Measurements from ENCODE around the gene TRIM56. TPM values are rescaled to one million over a fixed set of nuclear protein-coding genes. Genes with fewer than 3 reads are reported as not detected.
"Not testable (repeated sequence)": the region's sequence is repeated elsewhere in the genome, so short reads cannot be mapped to it uniquely, and the experiment has no call there.

TRIM56 gene
- total RNA-seq, 1 donor from 2014 or later = 1.4 TPM

DNA sequence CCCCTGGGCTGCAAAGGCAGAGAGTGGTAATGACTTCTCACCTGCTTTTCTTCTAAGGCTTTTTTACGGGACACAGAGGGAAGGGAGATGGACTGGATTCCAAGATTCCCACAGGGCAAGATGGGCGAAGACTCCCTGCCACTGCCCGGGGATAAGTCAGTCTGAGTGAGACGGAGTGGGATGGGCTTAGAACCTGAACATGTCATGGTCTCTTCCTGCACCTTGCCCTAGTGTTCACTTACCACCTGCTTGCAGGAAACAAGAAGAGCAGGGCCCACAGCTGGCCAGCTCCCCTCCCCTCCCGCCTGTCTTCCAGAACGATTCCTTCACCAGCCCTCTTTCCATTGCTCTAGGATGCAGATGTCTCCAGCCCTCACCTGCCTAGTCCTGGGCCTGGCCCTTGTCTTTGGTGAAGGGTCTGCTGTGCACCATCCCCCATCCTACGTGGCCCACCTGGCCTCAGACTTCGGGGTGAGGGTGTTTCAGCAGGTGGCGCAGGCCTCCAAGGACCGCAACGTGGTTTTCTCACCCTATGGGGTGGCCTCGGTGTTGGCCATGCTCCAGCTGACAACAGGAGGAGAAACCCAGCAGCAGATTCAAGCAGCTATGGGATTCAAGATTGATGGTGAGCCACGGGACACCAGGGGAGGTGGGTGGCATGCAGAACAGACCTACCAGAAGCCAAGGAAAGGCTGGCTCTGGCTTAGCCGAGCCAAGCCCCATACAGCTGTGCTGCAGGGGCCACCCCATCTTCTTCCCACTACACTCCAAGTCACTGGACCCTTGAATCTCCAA, 43.0 kb downstream of the TRIM56 start:
- peaks cover 15% of the 10 kb centered on the region for H3K4me1 ChIP-seq
- no peaks in the 10 kb centered on the region for H3K9me3 ChIP-seq (ENCODE audit: low read depth)
- H3K27ac Mint-ChIP-seq = no peak overlapping the region
- H3K36me3 ChIP-seq = no peaks in the 10 kb centered on the region
- no peaks in the 10 kb centered on the region for H4K20me1 ChIP-seq (ENCODE audit: low read depth)
- H3K36me3 Mint-ChIP-seq = peaks cover 2% of the 10 kb centered on the region
- H3K4me3 Mint-ChIP-seq = peak overlapping the region; percentile 18
- H3K27ac ChIP-seq = no peak overlapping the region
- peaks cover 14% of the 10 kb centered on the region for H3K27me3 Mint-ChIP-seq (ENCODE audit: insufficient read depth, low read depth)
- H3K4me1 Mint-ChIP-seq = peaks cover 30% of the 10 kb centered on the region
- H3K9me3 Mint-ChIP-seq = peaks cover 10% of the 10 kb centered on the region
- no peak overlapping the region for H3K4me3 ChIP-seq
- no peak for DNase-seq (ENCODE audit: low spot score)
- H3F3A ChIP-seq (ENCODE audit: low read depth) = peaks cover 13% of the 10 kb centered on the region
- TF ChIP-seq, protein P1, sequence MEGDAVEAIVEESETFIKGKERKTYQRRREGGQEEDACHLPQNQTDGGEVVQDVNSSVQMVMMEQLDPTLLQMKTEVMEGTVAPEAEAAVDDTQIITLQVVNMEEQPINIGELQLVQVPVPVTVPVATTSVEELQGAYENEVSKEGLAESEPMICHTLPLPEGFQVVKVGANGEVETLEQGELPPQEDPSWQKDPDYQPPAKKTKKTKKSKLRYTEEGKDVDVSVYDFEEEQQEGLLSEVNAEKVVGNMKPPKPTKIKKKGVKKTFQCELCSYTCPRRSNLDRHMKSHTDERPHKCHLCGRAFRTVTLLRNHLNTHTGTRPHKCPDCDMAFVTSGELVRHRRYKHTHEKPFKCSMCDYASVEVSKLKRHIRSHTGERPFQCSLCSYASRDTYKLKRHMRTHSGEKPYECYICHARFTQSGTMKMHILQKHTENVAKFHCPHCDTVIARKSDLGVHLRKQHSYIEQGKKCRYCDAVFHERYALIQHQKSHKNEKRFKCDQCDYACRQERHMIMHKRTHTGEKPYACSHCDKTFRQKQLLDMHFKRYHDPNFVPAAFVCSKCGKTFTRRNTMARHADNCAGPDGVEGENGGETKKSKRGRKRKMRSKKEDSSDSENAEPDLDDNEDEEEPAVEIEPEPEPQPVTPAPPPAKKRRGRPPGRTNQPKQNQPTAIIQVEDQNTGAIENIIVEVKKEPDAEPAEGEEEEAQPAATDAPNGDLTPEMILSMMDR (IDR thresholded peaks at IDR 0.05) = no peak
- TF ChIP-seq EZH2 (IDR thresholded peaks at IDR 0.05) (no peak), EZH2phosphoT487 (IDR thresholded peaks at IDR 0.05) (no peak)
- H3K27me3 ChIP-seq = no peaks in the 10 kb centered on the region
- no peak overlapping the region for H3K9ac ChIP-seq
- H3K4me2 ChIP-seq = no peak overlapping the region
- no peaks in the 10 kb centered on the region for H3K79me2 ChIP-seq (ENCODE audit: low read depth)
- no peak overlapping the region for H2AFZ ChIP-seq (replicated peaks)

DNA sequence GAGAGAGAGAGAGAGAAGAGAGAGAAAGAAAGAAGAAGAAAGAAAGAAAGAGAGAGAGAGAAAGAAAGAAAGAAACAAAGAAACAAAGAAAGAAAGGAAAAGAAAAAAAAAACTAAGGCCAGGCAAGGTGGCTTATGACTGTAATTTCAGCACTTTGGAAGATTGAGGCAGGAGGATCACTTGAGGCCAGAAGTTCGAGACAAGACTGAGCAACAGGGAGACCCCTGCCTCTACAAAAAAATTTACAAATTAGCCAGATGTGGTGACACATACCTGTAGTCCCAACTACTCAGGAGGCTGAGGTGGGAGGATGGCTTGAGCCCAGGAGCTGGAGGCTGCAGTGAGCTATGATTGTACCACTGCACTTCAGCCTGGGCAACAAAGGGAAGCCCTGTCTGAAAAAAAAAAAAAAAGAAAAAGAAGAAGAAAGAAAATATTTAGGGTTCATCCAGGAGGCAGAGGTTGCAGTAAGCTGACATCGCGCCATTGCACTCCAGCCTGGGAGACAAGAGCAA, 44.4 kb downstream of the TRIM56 start:
- H3K4me2 ChIP-seq = no peak overlapping the region
- H3F3A ChIP-seq (ENCODE audit: low read depth) = peaks cover 23% of the 10 kb centered on the region
- Mint-ChIP-seq H3K9me3 (peaks cover 10% of the 10 kb centered on the region), H3K4me1 (peaks cover 40% of the 10 kb centered on the region), H3K27ac (no peak overlapping the region), H3K27me3 (ENCODE audit: insufficient read depth, low read depth) (peaks cover 16% of the 10 kb centered on the region), H3K4me3 (no peak overlapping the region), H3K36me3 (peaks cover 2% of the 10 kb centered on the region)
- H3K79me2 ChIP-seq (ENCODE audit: low read depth) = no peaks in the 10 kb centered on the region
- no peak for DNase-seq (ENCODE audit: low spot score)
- H3K27ac ChIP-seq = no peak overlapping the region
- H4K20me1 ChIP-seq (ENCODE audit: low read depth) = no peaks in the 10 kb centered on the region
- no peaks in the 10 kb centered on the region for H3K27me3 ChIP-seq
- no peak overlapping the region for H3K4me3 ChIP-seq
- no peak for TF ChIP-seq EZH2phosphoT487 (IDR thresholded peaks at IDR 0.05)
- TF ChIP-seq EZH2 (IDR thresholded peaks at IDR 0.05) = no peak
- TF ChIP-seq, protein P1 (IDR thresholded peaks at IDR 0.05) = no peak
- H3K9ac ChIP-seq = no peak overlapping the region
- peaks cover 27% of the 10 kb centered on the region for H3K4me1 ChIP-seq
- H3K9me3 ChIP-seq (ENCODE audit: low read depth) = no peaks in the 10 kb centered on the region
- no peak overlapping the region for H2AFZ ChIP-seq (replicated peaks)
- H3K36me3 ChIP-seq = no peaks in the 10 kb centered on the region

GRCh38 chr7:101132626-101133600, 47.6 kb downstream of the TRIM56 start:
- not testable (repeated sequence) for H3K27ac ChIP-seq, H3K4me2 ChIP-seq, H3K4me3 Mint-ChIP-seq

More at GRCh38 chr7:101132626-101133600, 47.6 kb downstream of the TRIM56 start:
- H3K4me3 ChIP-seq; H3K9me3 Mint-ChIP-seq; H3K9me3 ChIP-seq (ENCODE audit: low read depth); H4K20me1 ChIP-seq (ENCODE audit: low read depth); H3K27me3 Mint-ChIP-seq (ENCODE audit: insufficient read depth, low read depth); H3K27ac Mint-ChIP-seq; H3K27me3 ChIP-seq; H3K79me2 ChIP-seq (ENCODE audit: low read depth); H2AFZ ChIP-seq (replicated peaks); H3K36me3 ChIP-seq; H3K36me3 Mint-ChIP-seq; DNase-seq (ENCODE audit: low spot score); H3K9ac ChIP-seq: not testable (repeated sequence)
- H3F3A ChIP-seq (ENCODE audit: low read depth) = peaks cover 14% of the 10 kb centered on the region
- peaks cover 22% of the 10 kb centered on the region for H3K4me1 ChIP-seq
- H3K4me1 Mint-ChIP-seq = peaks cover 28% of the 10 kb centered on the region
